MM.1S (cell line): ENCODE measurements around the gene C2.

Source experiments
- EZH2phosphoT487 ChIP-seq: fragments of 300-600 bp; sonication (generic); IDR thresholded peaks from 2 replicates; pipeline ENCODE4 v1.6.1; 2018; ENCODE audit warnings: antibody characterized with exemption, low read length
- TF ChIP-seq, protein P1 (sequence below): fragments of 300-600 bp; sonication (generic); IDR thresholded peaks from 2 replicates; pipeline ENCODE4 v1.5.1; 2016; ENCODE audit warnings: antibody characterized with exemption, low read length, mixed read lengths

- TF ChIP-seq EZH2phosphoT487, result no peak
- TF ChIP-seq, protein P1, sequence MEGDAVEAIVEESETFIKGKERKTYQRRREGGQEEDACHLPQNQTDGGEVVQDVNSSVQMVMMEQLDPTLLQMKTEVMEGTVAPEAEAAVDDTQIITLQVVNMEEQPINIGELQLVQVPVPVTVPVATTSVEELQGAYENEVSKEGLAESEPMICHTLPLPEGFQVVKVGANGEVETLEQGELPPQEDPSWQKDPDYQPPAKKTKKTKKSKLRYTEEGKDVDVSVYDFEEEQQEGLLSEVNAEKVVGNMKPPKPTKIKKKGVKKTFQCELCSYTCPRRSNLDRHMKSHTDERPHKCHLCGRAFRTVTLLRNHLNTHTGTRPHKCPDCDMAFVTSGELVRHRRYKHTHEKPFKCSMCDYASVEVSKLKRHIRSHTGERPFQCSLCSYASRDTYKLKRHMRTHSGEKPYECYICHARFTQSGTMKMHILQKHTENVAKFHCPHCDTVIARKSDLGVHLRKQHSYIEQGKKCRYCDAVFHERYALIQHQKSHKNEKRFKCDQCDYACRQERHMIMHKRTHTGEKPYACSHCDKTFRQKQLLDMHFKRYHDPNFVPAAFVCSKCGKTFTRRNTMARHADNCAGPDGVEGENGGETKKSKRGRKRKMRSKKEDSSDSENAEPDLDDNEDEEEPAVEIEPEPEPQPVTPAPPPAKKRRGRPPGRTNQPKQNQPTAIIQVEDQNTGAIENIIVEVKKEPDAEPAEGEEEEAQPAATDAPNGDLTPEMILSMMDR, result no peak
Measured at GRCh38 chr6:31935823-31936222, 8.3 kb downstream of the C2 start.
